Measurements from ENCODE around the gene PDCL3.

Gene PDCL3

DNA sequence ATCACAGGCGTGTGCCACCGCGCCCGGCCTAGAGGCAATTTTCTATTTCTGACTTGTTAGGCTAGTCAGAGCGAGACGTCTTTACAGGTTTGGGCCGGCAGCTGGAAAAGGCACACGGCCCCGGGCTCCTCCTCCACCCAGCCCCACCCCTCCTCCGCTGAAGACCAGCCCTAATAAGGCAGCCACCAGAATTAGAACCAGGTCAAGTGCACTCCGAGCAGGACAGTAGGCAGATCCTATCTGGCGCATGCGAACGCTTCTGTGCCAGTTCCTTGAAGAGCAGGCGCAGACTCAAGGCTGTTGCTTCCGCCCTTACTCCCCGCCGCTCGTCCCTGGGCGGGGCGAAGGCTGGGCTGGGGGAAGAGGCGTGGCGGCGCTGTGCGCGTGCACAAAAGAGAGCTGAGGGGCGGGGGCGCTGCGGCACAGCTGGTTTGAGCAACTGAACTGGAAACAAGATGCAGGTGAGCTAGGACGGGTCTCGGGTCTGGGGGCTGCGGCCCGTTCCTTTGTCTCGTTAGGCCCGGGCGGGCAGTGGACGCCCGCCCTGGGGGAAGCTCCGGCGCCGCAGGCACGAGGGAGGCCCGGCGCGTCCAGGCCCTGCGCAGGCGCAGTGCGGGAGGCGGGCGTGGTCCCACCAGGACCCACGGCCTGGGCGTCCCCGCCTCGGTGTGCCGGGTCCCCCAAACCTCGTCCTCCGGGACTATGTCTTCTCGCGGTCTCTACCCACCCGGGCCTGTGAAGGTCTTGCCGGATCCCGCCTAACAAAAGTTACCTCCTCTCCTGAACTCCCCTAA, at the start of gene PDCL3:
Gene PDCL3, plus strand, starts transcription at position 381 of the 794 bp plus-strand sequence. Its CDS starts 75 bp downstream, at position 456.
- DNase-seq (ENCODE audit: low spot score): peak; percentile 98

DNA sequence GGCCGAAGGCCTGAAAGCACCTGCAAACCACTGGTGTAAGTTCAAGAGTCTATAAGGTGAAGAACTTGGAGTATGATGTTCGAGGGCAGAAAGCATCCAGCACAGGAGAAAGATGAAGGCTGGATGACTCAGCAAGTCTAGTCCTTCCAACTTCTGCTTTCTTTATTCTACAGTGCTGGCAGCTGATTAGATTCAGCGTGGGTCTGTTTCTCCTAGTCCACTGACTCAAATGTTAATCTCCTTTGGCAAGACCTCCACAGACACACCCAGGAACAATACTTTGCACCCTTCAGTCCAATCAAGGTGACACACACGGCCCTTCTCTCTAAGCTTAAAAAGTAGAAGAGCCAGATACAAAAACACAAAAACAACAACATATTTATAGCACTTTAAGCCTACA, 49.1 kb upstream of the PDCL3 start:
- no peak for DNase-seq (ENCODE audit: low spot score)

DNA sequence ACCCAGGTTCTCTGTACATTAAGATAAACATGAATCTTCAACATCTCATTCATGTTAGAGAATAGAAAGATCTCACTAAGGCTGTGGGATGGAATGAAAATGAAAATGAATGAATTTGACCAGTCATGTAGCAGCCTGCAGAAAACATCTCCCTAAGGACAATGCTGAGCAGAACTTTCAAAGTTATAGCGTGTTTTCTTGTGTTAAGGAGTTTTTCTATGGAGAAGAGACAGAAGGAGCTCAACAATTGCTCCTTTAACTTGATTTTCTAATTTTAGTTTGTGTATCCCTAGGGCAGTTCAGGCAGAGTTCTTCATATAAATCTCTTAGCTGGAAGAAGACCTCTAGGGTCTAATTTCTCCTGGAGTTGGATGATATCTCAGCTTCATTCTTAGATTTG, 45.2 kb upstream of the PDCL3 start:
- DNase-seq (ENCODE audit: low spot score): no peak

DNA sequence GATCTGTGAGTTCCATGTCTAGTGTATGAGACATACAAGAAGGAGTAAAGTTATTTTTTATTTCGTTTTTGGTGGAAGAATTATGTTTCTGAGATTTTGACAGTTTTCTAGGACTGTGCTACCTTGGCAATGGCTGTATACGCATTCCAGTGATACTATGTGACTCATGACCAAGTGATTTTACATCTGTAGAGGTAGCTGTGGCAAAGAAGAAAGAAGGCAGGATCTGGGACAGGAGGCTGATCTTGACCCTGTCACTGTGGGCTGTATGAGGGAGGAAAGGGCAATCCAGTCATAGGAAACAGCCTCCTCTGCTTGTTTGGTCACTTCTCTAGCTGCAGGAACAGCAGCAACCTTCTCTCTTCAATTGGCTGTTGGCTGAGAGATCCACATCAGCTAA, 44.0 kb upstream of the PDCL3 start:
- no peak for DNase-seq (ENCODE audit: low spot score)

DNA sequence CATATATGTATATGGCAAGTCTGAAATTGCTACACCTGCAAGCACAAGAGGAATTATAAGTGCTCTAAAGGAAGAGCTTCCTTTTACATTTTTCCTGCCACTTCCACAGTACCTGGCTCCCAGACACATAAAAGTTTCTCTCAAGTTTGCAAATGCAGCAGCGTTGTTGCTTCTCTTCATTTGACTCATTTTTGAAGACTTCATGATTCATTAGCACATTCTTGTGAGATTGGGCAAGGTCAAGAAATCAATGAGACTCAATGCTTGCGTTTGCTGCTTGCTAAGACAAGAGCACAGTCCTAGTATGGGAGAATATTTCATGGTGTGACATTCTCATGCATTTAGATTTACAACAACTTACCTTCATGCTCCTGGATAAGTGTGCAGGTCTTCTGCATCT, 42.6 kb upstream of the PDCL3 start:
- no peak for DNase-seq (ENCODE audit: low spot score)

DNA sequence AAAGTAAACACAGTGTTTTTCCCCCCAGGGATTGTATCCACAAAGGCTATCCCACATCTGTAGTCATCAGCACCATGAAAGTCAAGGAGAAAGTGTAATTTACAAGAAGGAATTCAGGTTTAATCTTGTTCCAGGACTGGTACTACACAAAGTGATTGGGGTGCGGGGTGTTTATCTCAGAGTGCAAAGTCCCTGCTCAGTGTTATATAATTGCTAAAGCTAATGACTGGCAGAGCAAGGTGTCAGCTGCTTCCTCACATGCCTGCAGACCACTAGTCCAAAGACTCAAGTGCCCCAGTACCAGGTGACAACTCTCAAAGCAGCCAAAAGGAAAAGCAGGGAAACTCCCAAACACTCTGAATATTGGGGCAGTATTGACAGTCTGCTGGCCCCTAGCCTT, 40.4 kb upstream of the PDCL3 start:
- no peak for DNase-seq (ENCODE audit: low spot score)

DNA sequence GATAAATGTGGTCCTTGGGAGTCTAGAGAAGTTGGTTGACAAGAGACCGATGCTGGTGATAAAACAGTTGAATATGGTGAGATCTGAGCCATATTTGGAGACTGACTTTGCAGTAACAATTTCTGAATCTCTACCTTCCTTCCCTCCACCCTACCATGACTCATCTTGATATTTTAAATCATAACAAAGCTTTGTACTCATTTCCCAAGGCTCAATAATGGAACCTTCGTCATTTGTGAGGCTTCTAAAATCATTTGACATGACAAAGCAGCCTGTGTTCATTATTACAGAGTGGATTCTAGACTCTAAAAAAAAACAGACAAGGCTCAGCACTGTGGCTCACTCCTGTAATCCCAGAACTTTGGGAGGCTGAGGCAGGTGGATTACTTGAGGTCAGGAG, 38.5 kb upstream of the PDCL3 start:
- DNase-seq (ENCODE audit: low spot score): no peak

DNA sequence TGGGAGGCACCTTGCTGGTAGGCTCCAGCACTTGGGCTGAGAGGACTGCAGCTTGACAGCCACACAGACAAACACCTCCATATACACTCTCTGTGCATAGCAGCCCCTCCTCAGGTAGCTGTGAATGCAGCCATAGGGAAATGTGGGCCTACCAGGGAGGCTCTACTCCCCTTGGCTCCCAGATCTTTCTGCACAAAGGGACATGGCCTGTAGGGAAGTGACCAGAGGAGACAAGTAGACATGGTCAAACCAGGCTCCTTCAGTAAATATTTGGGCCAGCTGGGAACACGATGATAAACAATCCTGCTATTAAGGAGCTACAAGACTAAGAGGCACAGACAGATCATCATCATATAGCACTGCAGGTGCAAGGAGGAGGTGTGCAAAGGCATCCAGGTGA, 35.9 kb upstream of the PDCL3 start:
- DNase-seq (ENCODE audit: low spot score): no peak

DNA sequence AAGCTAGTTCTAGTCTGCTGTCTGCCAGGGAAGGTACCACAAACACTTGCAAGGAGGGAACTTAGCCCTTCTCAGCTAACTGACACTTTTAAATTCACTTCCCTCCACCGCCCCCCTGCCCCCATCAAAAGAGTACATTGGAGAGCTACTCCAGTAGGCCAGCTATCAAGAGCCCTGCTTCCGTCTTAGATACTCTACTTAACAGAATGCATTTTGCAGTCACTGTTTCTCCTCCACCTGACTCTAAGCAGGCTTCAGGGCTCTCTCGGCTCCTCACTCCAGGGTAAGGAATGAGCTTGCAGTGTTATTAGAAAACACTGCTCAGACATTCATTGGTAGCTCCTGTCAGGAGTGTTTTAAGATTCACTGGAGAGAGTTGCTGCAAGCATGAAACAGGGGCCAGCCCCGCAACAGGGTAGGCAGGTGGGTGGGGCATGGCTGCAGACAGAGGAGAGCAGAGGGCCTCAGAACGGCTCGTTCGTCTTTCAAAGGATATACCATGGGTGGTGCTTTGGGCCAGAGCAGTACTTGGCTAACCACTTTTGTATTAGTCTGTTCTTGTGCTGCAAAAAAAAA, 35.3 kb upstream of the PDCL3 start:
- DNase-seq (ENCODE audit: low spot score): no peak

DNA sequence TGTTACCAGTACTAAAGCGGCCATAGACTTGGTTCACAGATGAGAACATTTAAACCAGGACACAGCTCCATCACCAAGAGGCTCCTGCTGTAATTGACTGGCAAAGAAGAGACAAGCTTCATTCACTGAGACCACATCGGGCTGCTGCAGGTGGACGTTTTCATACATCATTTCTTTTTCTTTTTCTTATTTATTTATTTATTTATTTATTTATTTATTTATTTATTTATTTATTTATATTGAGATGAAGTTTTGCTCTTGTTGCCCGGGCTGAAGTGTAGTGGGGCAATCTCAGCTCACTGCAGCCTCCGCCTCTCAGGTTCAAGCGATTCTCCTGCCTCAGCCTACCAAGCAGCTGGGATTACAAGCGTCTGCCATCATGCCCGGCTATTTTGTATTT, 33.6 kb upstream of the PDCL3 start:
- no peak for DNase-seq (ENCODE audit: low spot score)

DNA sequence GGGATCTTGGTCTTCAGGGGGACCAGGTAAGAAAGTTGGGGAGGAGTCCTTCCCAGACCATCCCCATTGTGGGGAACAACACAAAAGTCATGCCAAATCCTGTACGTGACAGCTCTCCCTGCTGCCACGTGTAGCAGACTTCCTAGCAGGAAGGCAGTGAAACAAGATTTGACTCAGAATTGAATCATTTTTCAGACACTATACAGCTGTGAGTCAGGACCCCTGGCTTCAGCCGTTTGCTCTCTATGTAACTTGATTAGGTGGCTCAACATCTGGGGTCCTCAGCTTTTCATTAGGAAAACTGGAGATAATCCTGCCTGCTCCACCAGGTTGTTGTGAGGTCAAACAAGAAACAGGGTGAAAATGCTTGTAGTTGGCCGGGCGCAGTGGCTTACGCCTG, 32.9 kb upstream of the PDCL3 start:
- no peak for DNase-seq (ENCODE audit: low spot score)

DNA sequence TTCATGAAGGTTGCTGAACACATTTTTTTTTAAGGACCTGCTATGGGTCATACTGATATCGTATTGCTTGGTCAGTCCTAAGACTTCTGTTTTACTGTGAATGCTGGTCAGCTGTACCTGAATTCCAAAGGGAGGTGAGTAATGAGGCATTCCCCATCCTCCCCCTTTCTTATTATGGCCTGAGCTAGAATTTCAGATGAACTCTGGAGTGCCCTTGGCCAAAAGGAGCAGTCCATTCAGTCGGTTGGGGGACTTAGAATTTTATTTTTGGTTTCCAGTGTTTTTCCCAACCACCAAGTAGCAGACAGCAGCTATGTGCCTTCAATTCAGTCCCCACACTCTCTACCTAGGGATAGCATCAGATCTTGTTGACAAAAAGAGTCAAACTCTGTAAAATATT, 26.9 kb upstream of the PDCL3 start:
- DNase-seq (ENCODE audit: low spot score): no peak

DNA sequence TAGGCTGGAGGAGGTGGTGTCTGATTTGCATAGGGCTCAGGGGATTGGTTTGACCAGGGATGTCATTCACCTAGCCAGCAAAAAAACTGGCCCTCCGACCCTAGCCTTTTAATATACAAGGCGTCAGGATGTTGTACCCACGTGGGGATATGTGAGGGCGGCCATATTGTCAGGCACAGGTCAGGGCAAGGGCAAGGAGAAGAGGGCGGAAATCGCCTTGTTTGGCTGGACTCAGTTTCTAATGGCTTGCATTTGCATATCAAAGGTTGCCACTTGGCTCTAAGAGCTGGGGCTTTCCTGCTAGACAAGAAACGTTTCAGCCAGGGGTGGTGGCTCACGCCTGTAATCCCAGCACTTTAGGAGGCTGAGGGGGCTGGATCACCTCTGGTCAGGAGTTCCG, 24.9 kb upstream of the PDCL3 start:
- DNase-seq (ENCODE audit: low spot score): no peak

DNA sequence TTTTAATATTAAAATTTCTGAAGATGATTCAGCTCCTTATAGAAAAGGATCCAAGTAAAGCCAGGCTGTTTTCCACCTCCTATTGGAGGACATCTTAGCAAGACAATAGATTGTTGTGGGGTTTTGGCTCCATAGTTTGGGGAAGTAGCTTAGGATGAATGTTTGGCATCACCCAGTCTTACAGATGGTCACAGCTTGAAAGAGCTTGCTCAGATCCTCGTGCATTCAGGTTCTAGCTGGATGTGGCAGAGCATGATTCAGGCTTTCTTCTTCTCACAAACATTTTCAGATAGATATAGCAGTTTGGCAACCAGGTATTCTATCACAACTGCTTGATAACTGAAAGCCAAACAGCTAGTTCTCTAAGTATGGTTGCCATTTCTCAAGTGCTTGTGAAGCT, 23.6 kb upstream of the PDCL3 start:
- no peak for DNase-seq (ENCODE audit: low spot score)

DNA sequence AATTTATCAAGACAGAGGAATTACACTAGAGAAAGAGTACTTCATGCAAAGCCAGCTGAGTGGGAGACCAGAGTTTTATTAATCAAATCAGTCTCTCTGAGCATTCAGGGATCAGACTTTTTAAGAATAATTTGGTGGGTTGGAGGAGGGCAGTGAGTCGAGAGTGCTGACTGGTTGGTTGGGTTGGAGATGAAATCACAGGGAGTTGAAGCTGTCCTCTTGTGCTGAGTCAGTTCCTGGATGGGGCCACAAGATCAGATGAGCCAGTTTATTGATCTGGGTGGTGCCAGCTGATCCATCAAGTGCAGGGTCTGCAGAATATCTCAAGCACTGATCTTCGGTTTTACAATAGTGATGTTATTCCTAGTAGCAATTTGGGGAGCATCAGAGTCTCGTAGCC, 21.4 kb upstream of the PDCL3 start:
- no peak for DNase-seq (ENCODE audit: low spot score)

DNA sequence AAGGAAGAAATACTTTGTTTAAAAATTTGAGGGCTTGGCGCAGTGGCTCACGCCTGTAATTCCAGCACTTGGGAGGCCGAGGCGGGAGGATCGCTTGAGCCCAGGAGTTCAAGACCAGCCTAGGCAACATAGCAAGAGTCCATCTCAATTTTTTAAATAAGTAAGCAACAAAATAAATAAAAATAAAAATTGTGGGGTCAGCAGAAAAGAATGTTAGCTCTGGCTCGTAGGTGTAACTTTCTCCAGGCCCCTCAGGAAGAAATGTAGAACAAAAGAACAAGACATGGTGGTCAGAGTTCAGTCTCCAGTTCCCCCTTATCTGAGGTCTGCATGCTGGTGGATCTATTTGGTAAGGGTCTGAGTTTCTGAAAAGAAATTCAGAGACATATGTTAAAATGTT, 20.4 kb upstream of the PDCL3 start:
- no peak for DNase-seq (ENCODE audit: low spot score)

DNA sequence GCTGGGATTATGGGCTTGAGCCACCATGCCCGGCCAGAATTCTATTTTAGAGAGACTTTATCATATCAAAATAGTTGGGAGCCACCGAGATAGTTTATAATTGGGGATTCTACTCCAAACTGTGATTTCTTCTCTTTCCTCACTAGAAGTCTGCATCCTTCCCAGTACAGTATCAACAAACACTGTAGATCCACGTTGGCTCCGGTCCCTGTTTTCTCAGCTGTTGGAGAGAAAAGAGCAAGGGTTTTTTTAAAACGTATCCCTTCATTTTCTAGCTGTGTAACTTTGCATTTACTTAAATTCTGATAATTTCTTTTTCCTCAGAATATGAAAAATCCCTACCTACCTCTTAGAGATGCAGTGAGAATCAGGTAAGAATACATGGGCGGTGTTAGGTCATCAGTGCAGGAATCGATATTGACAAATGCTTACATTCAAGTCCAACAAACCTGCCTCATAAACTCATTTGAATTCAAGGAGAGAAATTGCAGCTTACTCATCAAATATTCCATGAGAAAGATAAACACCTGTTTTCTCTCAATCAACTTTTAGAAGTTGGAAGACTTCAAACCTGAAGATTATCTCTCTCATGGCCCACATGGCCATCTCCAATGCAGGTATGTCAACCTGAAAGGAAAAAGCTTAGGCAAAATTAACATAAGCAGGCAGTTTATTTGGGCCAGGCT, 17.7 kb upstream of the PDCL3 start:
- DNase-seq (ENCODE audit: low spot score): no peak

DNA sequence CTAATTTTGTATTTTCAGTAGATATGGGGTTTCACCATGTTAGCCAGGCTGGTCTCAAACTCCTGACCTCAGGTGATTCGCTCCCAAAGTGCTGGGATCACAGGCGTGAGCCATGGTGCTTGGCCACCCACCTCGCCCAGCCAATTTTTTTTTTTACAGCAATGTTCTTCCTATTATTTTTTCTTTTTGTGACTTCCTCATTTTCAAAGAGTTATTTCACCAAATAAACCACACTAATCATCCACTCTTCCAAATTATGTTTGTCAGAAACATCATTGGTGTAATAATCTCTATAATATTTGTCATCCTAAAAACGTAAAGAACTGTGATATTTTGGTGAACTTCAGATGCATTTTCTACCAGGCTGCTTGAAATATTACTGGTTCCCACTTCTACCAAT, 16.3 kb upstream of the PDCL3 start:
- DNase-seq (ENCODE audit: low spot score): no peak

DNA sequence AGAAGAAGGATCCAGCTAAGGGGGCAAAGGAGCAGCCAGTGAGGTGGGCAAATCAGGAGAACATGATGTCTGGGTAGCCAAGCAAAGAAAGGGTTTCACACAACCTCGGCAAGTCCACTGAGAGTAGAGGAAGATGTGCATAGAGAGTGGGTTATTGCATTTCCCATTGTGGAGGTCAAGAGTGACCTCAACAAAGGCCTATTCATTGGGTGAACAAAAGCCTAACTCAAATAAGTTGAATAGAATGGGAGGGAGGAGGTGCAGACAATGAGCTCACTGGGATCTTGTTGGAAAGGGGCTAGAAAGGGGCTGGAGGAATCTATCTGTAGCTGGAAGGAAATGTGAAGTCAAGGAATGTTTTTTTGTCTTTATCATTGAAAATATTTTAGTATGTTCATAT, 14.0 kb upstream of the PDCL3 start:
- DNase-seq (ENCODE audit: low spot score): no peak

DNA sequence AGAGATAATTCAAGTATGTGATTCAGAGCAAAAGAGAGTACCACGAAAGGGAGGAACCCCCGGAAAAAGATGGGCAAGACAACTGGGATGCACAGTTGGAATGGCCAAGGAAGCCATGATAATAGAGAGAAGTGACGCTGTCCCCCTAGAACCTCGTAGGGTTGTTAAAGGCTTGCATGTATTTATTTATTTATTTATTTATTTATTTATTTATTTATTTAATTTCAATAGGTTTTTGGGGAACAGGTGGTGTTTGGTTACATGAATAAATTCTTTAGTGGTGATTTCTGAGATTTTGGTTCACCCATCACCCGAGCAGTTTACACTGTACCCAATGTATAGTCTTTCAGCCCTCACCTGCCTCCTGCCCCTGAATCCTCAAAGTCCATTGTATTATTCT, 11.5 kb upstream of the PDCL3 start:
- DNase-seq (ENCODE audit: low spot score): no peak

DNA sequence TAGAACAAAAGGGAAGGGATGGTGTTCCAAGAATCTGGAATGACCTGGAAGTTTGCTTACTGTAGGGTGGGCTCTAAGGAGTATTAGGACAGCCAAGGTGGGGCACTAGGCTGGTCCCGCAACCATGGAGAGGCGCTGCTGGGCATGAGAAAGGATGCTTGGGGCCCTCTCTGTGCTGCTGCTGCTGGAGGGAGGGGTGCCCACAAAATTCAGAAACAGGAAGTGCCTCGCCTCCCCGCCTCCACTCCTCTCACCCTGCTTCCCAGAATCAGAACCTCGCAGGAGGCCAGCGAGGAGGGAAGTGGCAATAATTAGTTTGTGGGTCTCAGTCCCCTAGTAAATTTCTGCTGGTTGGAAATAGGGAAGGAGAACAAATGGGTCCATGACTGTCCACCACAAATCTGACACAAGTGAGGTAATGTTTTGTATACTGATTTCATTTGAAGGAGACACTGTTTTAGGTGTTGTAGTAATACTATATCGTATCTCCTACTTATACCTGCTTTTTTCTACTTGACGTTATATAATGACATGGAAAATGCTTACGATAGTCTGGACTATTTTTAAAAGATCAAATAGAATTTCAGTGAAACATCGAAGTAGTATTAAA, 7.9 kb upstream of the PDCL3 start:
- no peak for DNase-seq (ENCODE audit: low spot score)

DNA sequence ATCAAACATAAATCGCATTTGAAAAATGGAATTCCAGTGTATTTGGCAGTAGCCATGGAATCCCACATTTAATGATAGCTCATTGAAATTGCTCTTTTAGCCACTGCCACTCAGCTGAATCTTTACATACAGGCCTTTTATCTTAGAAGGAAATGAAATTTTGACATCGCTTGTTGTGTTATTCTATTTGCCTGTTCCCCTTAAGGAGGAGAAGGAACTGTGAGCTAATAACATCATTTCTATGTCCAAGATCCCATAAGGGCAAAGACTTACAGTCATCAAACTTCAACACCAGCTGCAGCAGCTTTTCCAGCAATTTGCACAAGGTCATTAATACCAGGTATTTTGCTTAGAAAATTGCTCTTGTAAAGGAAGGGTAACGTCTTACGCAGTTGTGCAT, 6.0 kb upstream of the PDCL3 start:
- no peak for DNase-seq (ENCODE audit: low spot score)

DNA sequence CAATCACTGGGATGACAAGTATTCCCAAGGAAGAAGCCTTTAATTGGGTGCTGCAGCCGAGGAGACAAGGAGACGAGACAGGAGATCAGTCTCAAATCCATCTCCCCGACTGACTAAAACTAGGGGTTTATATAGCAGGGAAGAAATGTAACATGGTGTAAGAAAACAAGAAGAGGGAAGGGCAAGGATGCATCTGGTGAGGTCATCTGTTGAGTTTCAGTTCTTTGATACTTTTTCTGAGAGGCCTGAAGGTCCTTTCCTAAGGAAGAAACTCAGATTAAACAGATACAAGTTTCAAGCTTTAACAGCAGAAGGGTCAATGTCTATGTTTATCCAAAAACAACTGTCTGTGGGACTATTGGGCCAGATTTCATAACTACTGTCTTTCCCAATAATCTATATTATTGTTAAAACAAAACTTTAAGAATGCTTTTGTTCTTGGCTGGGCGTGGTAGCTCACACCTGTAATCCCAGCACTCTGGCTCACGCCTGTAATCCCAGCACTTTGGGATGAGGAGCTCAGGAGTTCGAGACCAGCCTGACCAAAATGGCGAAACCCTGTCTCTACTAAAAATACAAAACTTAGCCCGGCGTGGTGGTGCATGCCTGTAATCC, 2.5 kb upstream of the PDCL3 start:
- DNase-seq (ENCODE audit: low spot score): no peak

Data from kidney capillary endothelial cell (primary cell).